Measurements from ENCODE around the gene PIEZO1.

Gene PIEZO1

GRCh38 chr16:88726408-88726749 is 58.6 kb downstream of the PIEZO1 start:
- no peaks in the 10 kb centered on the region for H3K27me3 Mint-ChIP-seq (ENCODE audit: low read depth, poor library complexity)
- H3K27ac Mint-ChIP-seq, result no peak overlapping the region
- no peaks in the 10 kb centered on the region for H3K9me3 Mint-ChIP-seq
- H3K36me3 Mint-ChIP-seq (ENCODE audit: low read depth), result no peaks in the 10 kb centered on the region
- DNase-seq, result no peak
- no peak overlapping the region for H3K4me3 Mint-ChIP-seq
- TF ChIP-seq CTCF (IDR thresholded peaks at IDR 0.05), result no peak
- peaks cover 9% of the 10 kb centered on the region for H3K4me1 Mint-ChIP-seq

GRCh38 chr16:88725609-88726407 is 59.2 kb downstream of the PIEZO1 start:
- H3K36me3 Mint-ChIP-seq (ENCODE audit: low read depth), result no peaks in the 10 kb centered on the region
- H3K9me3 Mint-ChIP-seq, result no peaks in the 10 kb centered on the region
- no peak for TF ChIP-seq CTCF (IDR thresholded peaks at IDR 0.05)
- no peaks in the 10 kb centered on the region for H3K27me3 Mint-ChIP-seq (ENCODE audit: low read depth, poor library complexity)
- peaks cover 3% of the 10 kb centered on the region for H3K4me1 Mint-ChIP-seq
- no peak overlapping the region for H3K4me3 Mint-ChIP-seq
- no peak for DNase-seq
- no peak overlapping the region for H3K27ac Mint-ChIP-seq

- DNase-seq, result no peak
- no peaks in the 10 kb centered on the region for H3K36me3 Mint-ChIP-seq (ENCODE audit: low read depth)
- no peak overlapping the region for H3K4me3 Mint-ChIP-seq
- H3K27ac Mint-ChIP-seq, result no peak overlapping the region
- no peaks in the 10 kb centered on the region for H3K9me3 Mint-ChIP-seq
- TF ChIP-seq CTCF (IDR thresholded peaks at IDR 0.05), result no peak
- H3K27me3 Mint-ChIP-seq (ENCODE audit: low read depth, poor library complexity), result no peaks in the 10 kb centered on the region
- H3K4me1 Mint-ChIP-seq, result no peaks in the 10 kb centered on the region
Observed at GRCh38 chr16:88724855-88725555, 60.0 kb downstream of the PIEZO1 start.

GRCh38 chr16:88723911-88724310 is 61.1 kb downstream of the PIEZO1 start:
- no peak for TF ChIP-seq CTCF (IDR thresholded peaks at IDR 0.05)
- Mint-ChIP-seq H3K9me3 (no peaks in the 10 kb centered on the region), H3K4me1 (no peaks in the 10 kb centered on the region), H3K4me3 (no peak overlapping the region), H3K27me3 (ENCODE audit: low read depth, poor library complexity) (no peaks in the 10 kb centered on the region), H3K27ac (no peak overlapping the region), H3K36me3 (ENCODE audit: low read depth) (no peaks in the 10 kb centered on the region)
- DNase-seq, result no peak

- TF ChIP-seq CTCF (IDR thresholded peaks at IDR 0.05), result no peak
- no peaks in the 10 kb centered on the region for H3K27me3 Mint-ChIP-seq (ENCODE audit: low read depth, poor library complexity)
- no peaks in the 10 kb centered on the region for H3K36me3 Mint-ChIP-seq (ENCODE audit: low read depth)
- no peaks in the 10 kb centered on the region for H3K9me3 Mint-ChIP-seq
- no peaks in the 10 kb centered on the region for H3K4me1 Mint-ChIP-seq
- no peak overlapping the region for H3K4me3 Mint-ChIP-seq
- no peak overlapping the region for H3K27ac Mint-ChIP-seq
- DNase-seq, result no peak
Observed at GRCh38 chr16:88723507-88723887, 61.5 kb downstream of the PIEZO1 start.
